WERI-Rb-1 (cell line): ENCODE data around the gene ATP6V0E2.

Experiments used
- DNase-seq: peaks from one replicate; pipeline ENCODE4 v3.0.0-alpha.2; 2020
- H3K27ac ChIP-seq: fragments of 250-450 bp; sonication (Bioruptor Pico); 2 replicates; pipeline ENCODE4 v1.5.1; 2020; ENCODE audit warnings: mild to moderate bottlenecking, moderate library complexity
- H3K27me3 ChIP-seq: fragments of 250-450 bp; sonication (Bioruptor Pico); 2 replicates; pipeline ENCODE4 v1.5.1; 2021; ENCODE audit warnings: mild to moderate bottlenecking, low read depth, moderate library complexity; ENCODE audit not compliant: insufficient read depth, severe bottlenecking
- H3K36me3 ChIP-seq: fragments of 250-450 bp; sonication (Bioruptor Pico); 2 replicates; pipeline ENCODE4 v1.5.1; 2020; ENCODE audit warnings: mild to moderate bottlenecking, moderate library complexity
- H3K4me3 ChIP-seq: 2 replicates; pipeline ENCODE4 v1.5.1; 2011; ENCODE audit warnings: low read depth, mild to moderate bottlenecking, control low read depth, low read length
- H3K9me3 ChIP-seq: fragments of 250-450 bp; sonication (Bioruptor Pico); 2 replicates; pipeline ENCODE4 v1.5.1; 2021; ENCODE audit warnings: mild to moderate bottlenecking, moderate library complexity; ENCODE audit not compliant: severe bottlenecking
- TF ChIP-seq, protein P1 (sequence below): IDR thresholded peaks from 2 replicates; pipeline ENCODE4 v1.5.1; 2011; ENCODE audit warnings: low read depth, mild to moderate bottlenecking, control low read depth, inconsistent platforms, low read length

Gene ATP6V0E2

DNA sequence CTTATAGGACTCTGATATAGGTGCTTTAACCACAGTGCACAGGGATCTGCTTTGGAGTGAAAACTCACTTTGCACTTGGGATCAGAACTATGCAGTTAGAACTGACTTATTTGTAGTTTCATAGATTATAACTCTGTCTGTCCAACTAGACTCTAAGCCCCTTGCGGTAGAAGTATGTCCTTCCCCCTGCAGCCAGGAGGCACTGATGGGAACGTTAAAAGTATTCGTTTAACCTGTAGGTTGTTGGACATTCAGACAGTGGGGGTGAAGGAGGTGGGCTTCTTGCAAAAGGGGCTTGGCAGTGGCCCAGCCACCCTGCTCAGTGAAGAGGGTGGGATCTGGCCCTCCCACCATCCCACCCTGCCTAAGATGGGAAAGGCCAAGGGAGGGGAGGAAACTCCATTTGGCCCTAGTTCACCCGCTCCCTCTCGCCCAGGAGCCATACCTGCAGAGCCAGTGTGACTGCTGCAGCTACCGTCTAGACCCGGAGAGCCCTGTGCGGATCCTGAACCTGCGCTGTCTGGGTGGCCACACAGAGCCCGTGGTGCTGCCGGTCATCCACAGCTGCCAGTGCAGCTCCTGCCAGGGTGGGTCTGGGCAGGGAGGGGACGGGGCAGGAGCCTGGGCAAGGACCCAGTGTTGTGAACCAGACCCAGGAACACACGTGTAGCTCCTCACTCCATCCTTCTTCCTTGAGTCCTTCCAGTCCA, 41.3 kb upstream of the ATP6V0E2 start:
- Histone ChIP-seq H3K9me3 (no peaks in the 10 kb centered on the region), H3K36me3 (no peaks in the 10 kb centered on the region), H3K4me3 (no peak overlapping the region), H3K27me3 (no peaks in the 10 kb centered on the region), H3K27ac (no peak overlapping the region)
- TF ChIP-seq, protein P1, sequence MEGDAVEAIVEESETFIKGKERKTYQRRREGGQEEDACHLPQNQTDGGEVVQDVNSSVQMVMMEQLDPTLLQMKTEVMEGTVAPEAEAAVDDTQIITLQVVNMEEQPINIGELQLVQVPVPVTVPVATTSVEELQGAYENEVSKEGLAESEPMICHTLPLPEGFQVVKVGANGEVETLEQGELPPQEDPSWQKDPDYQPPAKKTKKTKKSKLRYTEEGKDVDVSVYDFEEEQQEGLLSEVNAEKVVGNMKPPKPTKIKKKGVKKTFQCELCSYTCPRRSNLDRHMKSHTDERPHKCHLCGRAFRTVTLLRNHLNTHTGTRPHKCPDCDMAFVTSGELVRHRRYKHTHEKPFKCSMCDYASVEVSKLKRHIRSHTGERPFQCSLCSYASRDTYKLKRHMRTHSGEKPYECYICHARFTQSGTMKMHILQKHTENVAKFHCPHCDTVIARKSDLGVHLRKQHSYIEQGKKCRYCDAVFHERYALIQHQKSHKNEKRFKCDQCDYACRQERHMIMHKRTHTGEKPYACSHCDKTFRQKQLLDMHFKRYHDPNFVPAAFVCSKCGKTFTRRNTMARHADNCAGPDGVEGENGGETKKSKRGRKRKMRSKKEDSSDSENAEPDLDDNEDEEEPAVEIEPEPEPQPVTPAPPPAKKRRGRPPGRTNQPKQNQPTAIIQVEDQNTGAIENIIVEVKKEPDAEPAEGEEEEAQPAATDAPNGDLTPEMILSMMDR, result no peak
- no peak for DNase-seq

DNA sequence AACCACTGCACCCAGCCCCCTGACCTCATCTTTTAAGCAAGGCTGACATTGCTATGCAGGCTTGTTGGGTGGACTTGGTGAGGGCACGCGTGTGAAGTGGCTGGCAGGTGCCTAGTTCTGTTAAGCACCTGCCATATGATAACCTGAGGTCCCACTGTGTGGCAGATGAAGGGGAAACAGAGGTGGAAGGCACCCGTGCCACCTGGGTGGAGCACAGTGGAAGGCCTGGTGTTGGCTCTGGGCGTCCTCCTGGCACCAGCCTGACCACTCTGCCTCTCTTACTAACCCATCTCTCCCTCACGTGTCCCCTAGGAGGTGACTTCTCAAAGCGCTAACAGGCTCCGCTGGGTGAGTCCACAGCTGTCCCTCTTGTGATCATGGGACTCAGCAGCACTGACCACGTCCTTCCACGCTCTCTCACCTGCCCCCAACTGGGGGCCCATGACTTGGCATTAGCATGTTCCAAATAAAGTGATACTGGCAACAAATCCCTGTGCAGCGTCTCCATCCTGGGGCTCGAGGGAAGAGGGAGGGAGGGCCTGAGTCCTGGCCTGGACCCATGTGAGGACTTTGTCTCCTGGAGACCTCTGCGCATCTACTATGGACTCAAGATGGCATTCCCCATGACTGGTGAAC, 40.2 kb upstream of the ATP6V0E2 start:
- no peak for DNase-seq
- H3K27ac ChIP-seq, result no peak overlapping the region
- no peak overlapping the region for H3K4me3 ChIP-seq
- TF ChIP-seq, protein P1, result no peak
- no peaks in the 10 kb centered on the region for H3K9me3 ChIP-seq
- no peaks in the 10 kb centered on the region for H3K36me3 ChIP-seq
- H3K27me3 ChIP-seq, result no peaks in the 10 kb centered on the region

DNA sequence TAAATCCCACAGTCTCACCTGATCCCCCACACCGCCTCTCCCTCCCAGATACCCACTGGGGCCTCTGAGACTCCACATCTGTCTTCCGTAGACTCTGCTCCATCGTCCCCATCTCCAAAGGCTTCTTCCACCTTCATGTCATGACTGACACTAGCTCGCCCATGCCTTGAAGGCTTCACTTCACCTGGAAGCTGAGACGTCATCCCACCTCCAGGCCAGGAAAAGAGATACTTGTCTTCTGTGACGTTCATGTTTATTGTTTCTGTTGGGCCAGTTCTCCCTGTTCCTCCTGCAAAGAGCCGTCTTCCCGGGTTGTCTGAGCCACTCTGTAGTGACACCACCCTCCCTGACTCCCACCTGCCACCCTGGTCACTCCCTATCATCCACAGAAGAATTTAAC, 39.2 kb upstream of the ATP6V0E2 start:
- no peaks in the 10 kb centered on the region for H3K36me3 ChIP-seq
- TF ChIP-seq, protein P1, result no peak
- no peak overlapping the region for H3K27ac ChIP-seq
- no peaks in the 10 kb centered on the region for H3K27me3 ChIP-seq
- no peaks in the 10 kb centered on the region for H3K9me3 ChIP-seq
- H3K4me3 ChIP-seq, result no peak overlapping the region
- DNase-seq, result no peak

DNA sequence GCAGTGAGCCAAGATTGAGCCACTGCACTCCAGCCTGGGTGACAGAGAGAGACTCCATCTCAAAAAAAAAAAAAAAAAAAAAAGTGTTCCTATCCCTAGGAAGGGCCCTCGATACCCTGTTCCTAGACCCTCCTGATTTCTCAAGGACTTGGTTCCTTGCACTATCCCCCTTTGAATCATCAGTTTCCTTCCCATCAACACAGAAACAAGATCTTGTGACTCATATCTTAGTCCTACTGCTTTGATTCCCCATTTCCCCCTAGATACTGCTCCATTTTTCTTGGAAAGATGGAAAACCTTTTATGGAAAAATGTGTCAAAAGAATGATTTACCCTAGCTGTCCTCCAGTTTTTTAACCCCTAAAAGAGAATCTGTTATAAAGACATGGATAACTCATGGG, 37.3 kb upstream of the ATP6V0E2 start:
- TF ChIP-seq, protein P1, result no peak
- no peaks in the 10 kb centered on the region for H3K27me3 ChIP-seq
- no peak overlapping the region for H3K27ac ChIP-seq
- H3K36me3 ChIP-seq, result no peaks in the 10 kb centered on the region
- no peaks in the 10 kb centered on the region for H3K9me3 ChIP-seq
- DNase-seq, result no peak
- H3K4me3 ChIP-seq, result no peak overlapping the region

DNA sequence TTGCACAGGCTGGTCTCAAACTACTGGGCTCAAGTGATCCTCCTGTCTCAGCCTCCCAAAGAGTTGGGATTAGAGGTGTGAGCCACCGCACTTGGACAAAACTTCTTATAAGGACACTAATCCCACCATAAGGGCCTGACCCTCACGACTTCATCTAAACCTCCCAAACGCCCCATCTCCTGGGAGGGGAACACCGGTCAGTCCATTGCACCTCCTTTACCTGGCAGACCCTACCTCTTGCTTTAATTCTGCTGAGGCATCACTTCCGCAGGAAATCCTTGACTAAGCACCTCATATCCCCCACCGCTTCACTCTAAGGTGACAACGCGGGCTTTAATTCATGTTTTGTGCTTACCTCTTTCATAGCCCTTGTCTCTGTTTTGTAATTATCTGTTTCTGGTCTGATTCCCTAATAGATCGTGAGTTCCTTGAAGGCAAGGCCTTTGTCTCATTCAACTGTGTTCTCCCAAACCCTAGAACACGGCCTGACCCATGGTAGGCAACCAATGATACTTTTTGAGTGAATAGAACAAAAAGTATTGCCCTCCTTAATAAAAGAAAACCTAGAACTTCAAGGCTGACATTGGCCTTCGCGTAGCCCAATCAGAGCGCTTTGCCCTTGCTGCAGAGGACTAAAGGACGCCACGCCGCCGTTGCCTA, 36.1 kb upstream of the ATP6V0E2 start:
- no peak for DNase-seq
- TF ChIP-seq, protein P1, result no peak
- H3K27me3 ChIP-seq, result no peaks in the 10 kb centered on the region
- H3K4me3 ChIP-seq, result no peak overlapping the region
- H3K27ac ChIP-seq, result no peak overlapping the region; the same call in 1 of the 2 replicates
- no peaks in the 10 kb centered on the region for H3K36me3 ChIP-seq
- H3K9me3 ChIP-seq, result no peaks in the 10 kb centered on the region
